Liver (tissue), 9 donors: Measurements from ENCODE around the gene AKR1A1. TPM values are rescaled to one million over a fixed set of nuclear protein-coding genes. Genes with fewer than 3 reads are reported as not detected.

Experiments
- DNase-seq: peaks from one replicate; pipeline ENCODE4 v3.0.0-alpha.2; 2017; ENCODE audit warnings: low spot score
- H3K27ac ChIP-seq, 2 donors: one replicate each; pipeline ENCODE4 v1.7.0; 2013; ENCODE audit warnings: inconsistent platforms in 2 of 2, low read length in 2 of 2, control low read depth in 1 of 2, low read depth in 1 of 2, mild to moderate bottlenecking in 1 of 2
- H3K27me3 ChIP-seq, 4 donors: one replicate each; pipeline versions ENCODE4 v1.6.1 to v1.7.0; 2013; ENCODE audit warnings: low read length in 3 of 4, inconsistent platforms in 1 of 4, mild to moderate bottlenecking in 1 of 4, moderate library complexity in 1 of 4; ENCODE audit not compliant: control insufficient read depth in 4 of 4, insufficient read depth in 4 of 4
- H3K36me3 ChIP-seq, 4 donors: one replicate each; pipeline versions ENCODE4 v1.6.1 to v1.7.0; 2013; ENCODE audit warnings: low read length in 3 of 4, mild to moderate bottlenecking in 3 of 4, low read depth in 1 of 4, moderate library complexity in 1 of 4; ENCODE audit not compliant: control insufficient read depth in 4 of 4, insufficient read depth in 3 of 4
- H3K4me1 ChIP-seq, 4 donors: one replicate each; pipeline versions ENCODE4 v1.6.1 to v1.7.0; 2013; ENCODE audit warnings: low read length in 3 of 4, mild to moderate bottlenecking in 3 of 4, moderate library complexity in 1 of 4; ENCODE audit not compliant: control insufficient read depth in 4 of 4, insufficient read depth in 4 of 4
- H3K4me3 ChIP-seq, 3 donors: one replicate each; pipeline versions ENCODE4 v1.6.1 to v1.7.0; 2013; ENCODE audit warnings: low read length in 3 of 3, control low read depth in 1 of 3, low read depth in 1 of 3, mild to moderate bottlenecking in 1 of 3
- H3K9ac ChIP-seq, 2 donors: one replicate each; pipeline ENCODE4 v1.7.0; 2013; ENCODE audit warnings: low read length in 2 of 2, mild to moderate bottlenecking in 2 of 2, moderate library complexity in 2 of 2, control low read depth in 1 of 2, low read depth in 1 of 2
- H3K9me3 ChIP-seq, 4 donors: one replicate each; pipeline versions ENCODE4 v1.6.1 to v1.7.0; 2013; ENCODE audit warnings: low read length in 3 of 4; ENCODE audit not compliant: control insufficient read depth in 4 of 4
- EGR1 ChIP-seq, 2 donors: IDR thresholded peaks; 2 replicates each; pipeline ENCODE4 v1.6.1; 2016 to 2018; ENCODE audit warnings: antibody characterized with exemption in 2 of 2, low read depth in 2 of 2
- FOXA1 ChIP-seq: IDR thresholded peaks from 2 replicates; pipeline ENCODE4 v1.6.1; 2016; ENCODE audit warnings: antibody characterized with exemption
- FOXA2 ChIP-seq: IDR thresholded peaks from 2 replicates; pipeline ENCODE4 v1.6.1; 2016; ENCODE audit warnings: antibody characterized with exemption
- GABPA ChIP-seq, 2 donors: IDR thresholded peaks in 1 of 2; conservative IDR thresholded peaks in 1 of 2; 2 replicates each; pipeline ENCODE4 v1.6.1; 2016; ENCODE audit warnings: antibody characterized with exemption in 2 of 2, mild to moderate bottlenecking in 1 of 2, moderate library complexity in 1 of 2
- HNF4A ChIP-seq, 2 donors: conservative IDR thresholded peaks; 2 replicates each; pipeline ENCODE4 v1.6.1; 2016; ENCODE audit warnings: antibody characterized with exemption in 2 of 2, mild to moderate bottlenecking in 2 of 2
- HNF4G ChIP-seq: IDR thresholded peaks from 2 replicates; pipeline ENCODE4 v1.6.1; 2016; ENCODE audit warnings: antibody characterized with exemption
- JUND ChIP-seq, 2 donors: IDR thresholded peaks; 2 replicates each; pipeline ENCODE4 v1.6.1; 2016; ENCODE audit warnings: antibody characterized with exemption in 2 of 2
- NR2F2 ChIP-seq: IDR thresholded peaks from 2 replicates; pipeline ENCODE4 v1.6.1; 2016; ENCODE audit warnings: antibody characterized with exemption
- RAD21 ChIP-seq, 2 donors: IDR thresholded peaks; 2 replicates each; pipeline ENCODE4 v1.6.1; 2016; ENCODE audit warnings: antibody characterized with exemption in 2 of 2, mild to moderate bottlenecking in 2 of 2
- REST ChIP-seq: IDR thresholded peaks from 2 replicates; pipeline ENCODE4 v1.6.1; 2016; ENCODE audit warnings: antibody characterized with exemption, mild to moderate bottlenecking
- RXRA ChIP-seq, 2 donors: IDR thresholded peaks; 2 replicates each; pipeline ENCODE4 v1.6.1; 2017 to 2018; ENCODE audit warnings: antibody characterized with exemption in 2 of 2, mild to moderate bottlenecking in 1 of 2
- TAF1 ChIP-seq: conservative IDR thresholded peaks from 2 replicates; pipeline ENCODE4 v1.6.1; 2016; ENCODE audit warnings: antibody characterized with exemption, mild to moderate bottlenecking
- YY1 ChIP-seq: IDR thresholded peaks from 2 replicates; pipeline ENCODE4 v1.6.1; 2016; ENCODE audit warnings: antibody characterized with exemption, mild to moderate bottlenecking
- WGBS: extraction: QIAGEN DNeasy Blood & Tissue Kit; methylation state at CpG from one replicate; pipeline ENCODE4 v1.1.7; 2013; 5-methylcytosine and 5-hydroxymethylcytosine counted together
- polyA plus RNA-seq, 2 donors: library from polyadenylated mRNA; stranded (reverse) in 1 of 2; unstranded in 1 of 2; fragments of 200-250 nt in 1 of 2; fragments of >200 nt in 1 of 2; fragmentation: Nextera tagmentation in 1 of 2; extraction: Ambion mirVana in 1 of 2; gene quantifications; one replicate each; pipeline versions ENCODE4 v1.2.1 to v1.2.3, GENCODE V29; 2013 to 2015
- total RNA-seq, 2 donors: library from RNA; depleted of rRNA; stranded (reverse); fragments of >200 nt; gene quantifications; one replicate each; pipeline ENCODE4 v1.2.3, GENCODE V29; 2014
- TF ChIP-seq, protein P1 (sequence below): IDR thresholded peaks from 2 replicates; pipeline ENCODE4 v1.6.1; 2016; ENCODE audit warnings: antibody characterized with exemption
- TF ChIP-seq, protein P2 (sequence below): IDR thresholded peaks from 2 replicates; pipeline ENCODE4 v1.6.1; 2016; ENCODE audit warnings: antibody characterized with exemption
- TF ChIP-seq, protein P3 (sequence below): fragments of 150-350 bp; IDR thresholded peaks from 2 replicates; pipeline ENCODE4 v1.5.1; 2017; ENCODE audit warnings: improper control_type of control experiment, low read depth, low read length; ENCODE audit not compliant: missing input control
- TF ChIP-seq, protein P4 (sequence below): IDR thresholded peaks from 2 replicates; pipeline ENCODE4 v1.6.1; 2016; ENCODE audit warnings: antibody characterized with exemption
- donor health status: healthy.
- donor health status: healthy.
- donor health status: healthy.
- donor health status: healthy.
- donor health status: healthy.

Gene AKR1A1
- total and polyA plus RNA-seq, 4 donors = 86.3 to 253 (median 218) TPM

DNA sequence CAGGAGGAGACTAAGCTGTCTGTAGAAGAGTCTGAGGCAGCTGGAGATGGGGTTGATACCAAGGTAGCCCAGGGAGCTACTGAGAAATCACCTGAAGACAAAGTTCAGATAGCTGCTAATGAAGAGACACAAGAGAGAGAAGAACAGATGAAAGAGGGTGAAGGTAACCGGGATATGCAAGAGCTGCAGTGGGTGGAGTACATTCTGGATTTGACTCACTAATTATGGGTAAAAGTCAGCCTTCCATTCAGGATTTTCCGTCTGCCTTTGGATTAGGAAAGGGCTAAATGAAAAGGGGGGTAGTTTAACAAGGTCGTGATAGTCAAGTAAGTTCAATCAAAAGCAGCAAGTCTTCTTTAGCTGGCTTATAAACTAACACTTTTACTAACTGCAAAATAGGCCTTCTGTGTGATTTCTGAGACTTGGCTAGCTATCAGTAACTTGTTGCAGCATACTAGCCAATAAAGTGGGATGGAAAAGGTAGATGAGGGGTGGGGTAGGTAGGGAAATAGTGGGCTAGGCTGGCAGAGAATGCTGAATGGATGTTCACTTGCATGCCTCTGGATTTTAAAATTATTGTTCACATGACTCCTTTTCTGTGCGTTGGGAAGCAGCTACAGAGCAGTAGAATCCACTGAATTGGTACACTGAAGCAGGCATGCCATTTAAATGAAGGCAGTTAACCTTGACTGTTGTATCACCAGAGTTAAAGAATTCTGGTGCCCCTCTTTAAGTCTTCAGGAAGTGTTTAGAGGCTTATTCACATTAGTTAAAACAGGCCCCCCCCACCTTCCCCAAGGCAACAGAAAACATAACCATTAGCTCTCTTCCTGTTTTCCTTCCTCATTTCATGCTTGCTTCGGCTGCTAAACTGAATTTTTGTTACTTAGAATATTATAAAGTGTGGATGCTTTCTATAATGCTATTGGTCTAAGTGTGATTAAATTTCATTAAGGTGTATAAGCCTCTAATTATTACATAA is 57.8 kb downstream of the AKR1A1 start:
- Histone ChIP-seq H3K27ac (no peak overlapping the region), H3K9me3 (no peaks in the 10 kb centered on the region), H3K4me3 (no peak overlapping the region), H3K27me3 (no peaks in the 10 kb centered on the region), H3K36me3 (peaks cover 5 to 24% (median 13%) of the 10 kb centered on the region in 4 donors), H3K4me1 (peaks cover 0 to 7% (median 0%) of the 10 kb centered on the region in 4 donors), H3K9ac (no peak overlapping the region)
- no peak for DNase-seq
- 86% methylated on average over 5 of the region's 5 CpGs for WGBS
- TF ChIP-seq RXRA (IDR thresholded peaks at IDR 0.05) (no peak), YY1 (no peak), JUND (IDR thresholded peaks at IDR 0.05) (no peak), NR2F2 (no peak), HNF4G (no peak), FOXA1 (no peak), REST (no peak), TAF1 (no peak), RAD21 (IDR thresholded peaks at IDR 0.05) (no peak), GABPA (IDR thresholded peaks at IDR 0.05 in 1 of 2, conservative IDR thresholded peaks at IDR 0.05 in 1 of 2) (no peak), EGR1 (IDR thresholded peaks at IDR 0.05; ENCODE audit: low read depth in 2 of 2) (no peak), HNF4A (conservative IDR thresholded peaks at IDR 0.05) (no peak), FOXA2 (no peak)
- TF ChIP-seq, protein P1, sequence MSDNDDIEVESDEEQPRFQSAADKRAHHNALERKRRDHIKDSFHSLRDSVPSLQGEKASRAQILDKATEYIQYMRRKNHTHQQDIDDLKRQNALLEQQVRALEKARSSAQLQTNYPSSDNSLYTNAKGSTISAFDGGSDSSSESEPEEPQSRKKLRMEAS = no peak
- TF ChIP-seq, protein P2, sequence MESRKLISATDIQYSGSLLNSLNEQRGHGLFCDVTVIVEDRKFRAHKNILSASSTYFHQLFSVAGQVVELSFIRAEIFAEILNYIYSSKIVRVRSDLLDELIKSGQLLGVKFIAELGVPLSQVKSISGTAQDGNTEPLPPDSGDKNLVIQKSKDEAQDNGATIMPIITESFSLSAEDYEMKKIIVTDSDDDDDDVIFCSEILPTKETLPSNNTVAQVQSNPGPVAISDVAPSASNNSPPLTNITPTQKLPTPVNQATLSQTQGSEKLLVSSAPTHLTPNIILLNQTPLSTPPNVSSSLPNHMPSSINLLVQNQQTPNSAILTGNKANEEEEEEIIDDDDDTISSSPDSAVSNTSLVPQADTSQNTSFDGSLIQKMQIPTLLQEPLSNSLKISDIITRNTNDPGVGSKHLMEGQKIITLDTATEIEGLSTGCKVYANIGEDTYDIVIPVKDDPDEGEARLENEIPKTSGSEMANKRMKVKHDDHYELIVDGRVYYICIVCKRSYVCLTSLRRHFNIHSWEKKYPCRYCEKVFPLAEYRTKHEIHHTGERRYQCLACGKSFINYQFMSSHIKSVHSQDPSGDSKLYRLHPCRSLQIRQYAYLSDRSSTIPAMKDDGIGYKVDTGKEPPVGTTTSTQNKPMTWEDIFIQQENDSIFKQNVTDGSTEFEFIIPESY = no peak
- TF ChIP-seq, protein P3, sequence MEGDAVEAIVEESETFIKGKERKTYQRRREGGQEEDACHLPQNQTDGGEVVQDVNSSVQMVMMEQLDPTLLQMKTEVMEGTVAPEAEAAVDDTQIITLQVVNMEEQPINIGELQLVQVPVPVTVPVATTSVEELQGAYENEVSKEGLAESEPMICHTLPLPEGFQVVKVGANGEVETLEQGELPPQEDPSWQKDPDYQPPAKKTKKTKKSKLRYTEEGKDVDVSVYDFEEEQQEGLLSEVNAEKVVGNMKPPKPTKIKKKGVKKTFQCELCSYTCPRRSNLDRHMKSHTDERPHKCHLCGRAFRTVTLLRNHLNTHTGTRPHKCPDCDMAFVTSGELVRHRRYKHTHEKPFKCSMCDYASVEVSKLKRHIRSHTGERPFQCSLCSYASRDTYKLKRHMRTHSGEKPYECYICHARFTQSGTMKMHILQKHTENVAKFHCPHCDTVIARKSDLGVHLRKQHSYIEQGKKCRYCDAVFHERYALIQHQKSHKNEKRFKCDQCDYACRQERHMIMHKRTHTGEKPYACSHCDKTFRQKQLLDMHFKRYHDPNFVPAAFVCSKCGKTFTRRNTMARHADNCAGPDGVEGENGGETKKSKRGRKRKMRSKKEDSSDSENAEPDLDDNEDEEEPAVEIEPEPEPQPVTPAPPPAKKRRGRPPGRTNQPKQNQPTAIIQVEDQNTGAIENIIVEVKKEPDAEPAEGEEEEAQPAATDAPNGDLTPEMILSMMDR = no peak
- TF ChIP-seq, protein P4, sequence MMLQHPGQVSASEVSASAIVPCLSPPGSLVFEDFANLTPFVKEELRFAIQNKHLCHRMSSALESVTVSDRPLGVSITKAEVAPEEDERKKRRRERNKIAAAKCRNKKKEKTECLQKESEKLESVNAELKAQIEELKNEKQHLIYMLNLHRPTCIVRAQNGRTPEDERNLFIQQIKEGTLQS = no peak
